ENCODE results near the gene PCCA. TPM values are rescaled to one million over a fixed set of nuclear protein-coding genes. Genes with fewer than 3 reads are reported as not detected.

Gene PCCA
- total and polyA plus RNA-seq, 2 donors from 2014 or later = 86.2 to 222 TPM

DNA sequence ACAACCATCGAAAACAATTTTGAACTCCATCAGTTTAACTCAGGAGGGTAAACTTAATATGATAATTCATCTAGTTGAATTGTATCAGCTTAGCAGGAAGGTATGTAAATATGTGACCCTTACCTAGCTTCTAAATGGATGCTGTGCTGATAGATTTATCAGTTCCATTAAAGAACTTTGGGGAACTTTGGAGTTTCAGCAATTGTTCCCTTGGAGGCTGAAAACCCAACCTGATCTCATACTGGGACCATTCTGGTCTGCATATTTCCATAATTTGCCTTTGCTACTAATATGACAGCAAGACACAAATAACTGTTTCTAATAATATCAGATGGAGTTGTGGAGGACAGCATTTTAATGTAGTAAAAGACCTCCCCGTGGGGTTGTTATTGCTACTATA is 371.9 kb downstream of the PCCA start:
- DNase-seq = no peak
- Histone ChIP-seq H3K27ac (ENCODE audit: low read depth in 2 of 2, low read length in 2 of 2) (no peak overlapping the region), H3K4me3 (ENCODE audit: low read length in 3 of 3) (no peak overlapping the region), H3K27me3 (ENCODE audit: control insufficient read depth, insufficient read depth, low read length) (no peaks in the 10 kb centered on the region), H3K4me1 (ENCODE audit: control insufficient read depth in 2 of 3, insufficient read depth in 2 of 3, low read depth in 1 of 3, low read length in 3 of 3) (no peaks in the 10 kb centered on the region), H3K9me3 (ENCODE audit: control insufficient read depth in 2 of 3, insufficient read depth in 1 of 3, low read length in 3 of 3) (peaks cover 0 to 7% (median 0%) of the 10 kb centered on the region in 3 donors), H3K36me3 (ENCODE audit: control insufficient read depth in 2 of 3, insufficient read depth in 3 of 3, low read length in 3 of 3) (peaks cover 0 to 3% (median 0%) of the 10 kb centered on the region in 3 donors), H3K9ac (ENCODE audit: low read length in 3 of 3) (no peak overlapping the region)
- TF ChIP-seq, protein P1, sequence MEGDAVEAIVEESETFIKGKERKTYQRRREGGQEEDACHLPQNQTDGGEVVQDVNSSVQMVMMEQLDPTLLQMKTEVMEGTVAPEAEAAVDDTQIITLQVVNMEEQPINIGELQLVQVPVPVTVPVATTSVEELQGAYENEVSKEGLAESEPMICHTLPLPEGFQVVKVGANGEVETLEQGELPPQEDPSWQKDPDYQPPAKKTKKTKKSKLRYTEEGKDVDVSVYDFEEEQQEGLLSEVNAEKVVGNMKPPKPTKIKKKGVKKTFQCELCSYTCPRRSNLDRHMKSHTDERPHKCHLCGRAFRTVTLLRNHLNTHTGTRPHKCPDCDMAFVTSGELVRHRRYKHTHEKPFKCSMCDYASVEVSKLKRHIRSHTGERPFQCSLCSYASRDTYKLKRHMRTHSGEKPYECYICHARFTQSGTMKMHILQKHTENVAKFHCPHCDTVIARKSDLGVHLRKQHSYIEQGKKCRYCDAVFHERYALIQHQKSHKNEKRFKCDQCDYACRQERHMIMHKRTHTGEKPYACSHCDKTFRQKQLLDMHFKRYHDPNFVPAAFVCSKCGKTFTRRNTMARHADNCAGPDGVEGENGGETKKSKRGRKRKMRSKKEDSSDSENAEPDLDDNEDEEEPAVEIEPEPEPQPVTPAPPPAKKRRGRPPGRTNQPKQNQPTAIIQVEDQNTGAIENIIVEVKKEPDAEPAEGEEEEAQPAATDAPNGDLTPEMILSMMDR (IDR thresholded peaks at IDR 0.05; ENCODE audit: borderline replicate concordance, extremely low read depth, insufficient read depth) = no peak
- no peak for FAIRE-seq
- intact Hi-C loops (cut with DNase I) = no loop called here

DNA sequence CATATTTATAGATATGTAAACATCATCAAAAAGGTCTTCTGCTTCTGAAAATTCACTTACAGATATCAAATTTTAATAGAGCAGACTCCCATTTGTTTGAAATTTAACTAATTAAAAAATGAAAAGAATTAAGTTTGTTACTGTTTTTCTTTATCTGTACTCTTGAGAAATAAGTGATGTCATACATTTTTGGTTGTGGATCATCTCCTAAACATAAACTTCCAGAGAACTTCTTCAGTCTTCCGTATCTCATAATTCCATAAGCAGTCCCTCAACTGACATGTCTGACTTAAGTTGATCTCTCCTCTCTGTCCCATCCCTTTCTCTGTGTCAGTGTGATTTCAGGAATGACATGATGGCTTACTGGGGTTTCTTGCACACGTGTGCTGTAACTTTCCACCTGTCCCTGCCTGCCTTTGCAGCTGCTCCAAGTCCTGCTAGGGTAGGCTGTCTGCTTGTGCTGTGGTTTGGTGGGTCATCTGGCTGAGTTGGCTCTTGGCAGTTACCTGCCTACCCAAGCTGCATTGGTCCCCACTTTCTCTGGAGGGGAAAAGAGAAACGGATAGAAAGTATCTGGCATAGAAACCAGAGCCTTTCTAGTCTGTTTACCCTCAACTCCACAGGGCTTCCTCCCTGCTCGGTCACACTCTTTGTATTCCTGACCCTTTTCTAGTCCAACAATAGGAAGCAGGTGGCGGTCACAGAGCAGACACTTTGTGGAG is 372.6 kb downstream of the PCCA start:
- Histone ChIP-seq H3K4me3 (ENCODE audit: low read length in 3 of 3) (no peak overlapping the region), H3K9me3 (ENCODE audit: control insufficient read depth in 2 of 3, insufficient read depth in 1 of 3, low read length in 3 of 3) (peaks cover 0 to 7% (median 0%) of the 10 kb centered on the region in 3 donors), H3K27ac (ENCODE audit: low read depth in 2 of 2, low read length in 2 of 2) (no peak overlapping the region), H3K4me1 (ENCODE audit: control insufficient read depth in 2 of 3, insufficient read depth in 2 of 3, low read depth in 1 of 3, low read length in 3 of 3) (no peaks in the 10 kb centered on the region), H3K36me3 (ENCODE audit: control insufficient read depth in 2 of 3, insufficient read depth in 3 of 3, low read length in 3 of 3) (peaks cover 0 to 3% (median 0%) of the 10 kb centered on the region in 3 donors), H3K27me3 (ENCODE audit: control insufficient read depth, insufficient read depth, low read length) (no peaks in the 10 kb centered on the region), H3K9ac (ENCODE audit: low read length in 3 of 3) (no peak overlapping the region)
- FAIRE-seq (no peak), DNase-seq (no peak)
- intact Hi-C loops (cut with DNase I) = no loop called here
- TF ChIP-seq, protein P1 (IDR thresholded peaks at IDR 0.05; ENCODE audit: borderline replicate concordance, extremely low read depth, insufficient read depth) = no peak

GRCh38 chr13:100464006-100464405 is 375.1 kb downstream of the PCCA start:
- intact Hi-C loops (cut with DNase I) = no loop called here
- DNase-seq (no peak), FAIRE-seq (no peak)
- H3K27ac ChIP-seq (ENCODE audit: low read depth in 2 of 2, low read length in 2 of 2) = no peak overlapping the region
- no peak overlapping the region for H3K4me3 ChIP-seq (ENCODE audit: low read length in 3 of 3)
- no peaks in the 10 kb centered on the region for H3K4me1 ChIP-seq (ENCODE audit: control insufficient read depth in 2 of 3, insufficient read depth in 2 of 3, low read depth in 1 of 3, low read length in 3 of 3)
- TF ChIP-seq, protein P1 (IDR thresholded peaks at IDR 0.05; ENCODE audit: borderline replicate concordance, extremely low read depth, insufficient read depth) = no peak
- no peak overlapping the region for H3K9ac ChIP-seq (ENCODE audit: low read length in 3 of 3)
- peaks cover 0 to 7% (median 0%) of the 10 kb centered on the region in 3 donors for H3K9me3 ChIP-seq (ENCODE audit: control insufficient read depth in 2 of 3, insufficient read depth in 1 of 3, low read length in 3 of 3)
- no peaks in the 10 kb centered on the region for H3K36me3 ChIP-seq (ENCODE audit: control insufficient read depth in 2 of 3, insufficient read depth in 3 of 3, low read length in 3 of 3)
- H3K27me3 ChIP-seq (ENCODE audit: control insufficient read depth, insufficient read depth, low read length) = no peaks in the 10 kb centered on the region
